ENCODE measurements around the gene NEDD4. TPM values are rescaled to one million over a fixed set of nuclear protein-coding genes. Genes with fewer than 3 reads are reported as not detected.

The NEDD4 gene
- total and polyA plus RNA-seq, 2 of the 4 experiments (the other 2 are of a cell fraction) = 27.4 to 80.7 TPM

DNA sequence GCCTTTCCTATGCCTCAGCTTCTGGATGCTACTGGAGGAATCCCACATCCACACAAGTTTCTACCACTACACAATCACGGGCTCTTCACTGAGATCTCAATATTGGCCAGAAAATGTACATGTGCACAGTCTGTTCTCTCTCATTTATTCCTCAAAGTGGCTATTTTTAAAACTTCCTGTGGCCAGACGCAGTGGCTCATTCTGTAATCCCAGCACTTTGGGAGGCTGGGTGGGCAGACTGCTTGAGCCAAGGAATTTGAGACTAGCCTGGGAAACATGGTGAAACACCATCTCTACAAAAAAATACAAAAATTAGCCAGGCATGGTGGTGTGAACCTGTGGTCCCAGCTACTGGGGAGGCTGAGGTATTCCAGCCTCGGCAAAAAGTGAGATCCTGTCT, 159.1 kb downstream of the NEDD4 start:
- no peak overlapping the region for H2BK120ac ChIP-seq (ENCODE audit: low read depth, low read length)
- H3K79me1 ChIP-seq (ENCODE audit: low read depth in 1 of 2, low read length in 2 of 2) = peaks cover 3 to 5% of the 10 kb centered on the region in 2 experiments; a peak in 2 of 4 replicates
- no peak overlapping the region for H4K91ac ChIP-seq (ENCODE audit: insufficient read depth, low read depth, low read length)
- WGBS, 2 experiments (ENCODE audit: extremely low coverage in 2 of 2, insufficient read length in 1 of 2) = no CpG with 5 or more reads among the region's 3 CpGs
- H3K4ac ChIP-seq (ENCODE audit: low read depth, low read length) = no peak overlapping the region
- H2BK5ac ChIP-seq (ENCODE audit: low read depth, low read length, poor library complexity, severe bottlenecking) = no peak overlapping the region
- H4K20me1 ChIP-seq (ENCODE audit: insufficient read depth, low read length) = no peaks in the 10 kb centered on the region
- ChIA-PET POLR2A (ENCODE audit: unreplicated experiment) (no interaction called here), CTCF (no interaction called here)
- H3K56ac ChIP-seq (ENCODE audit: extremely low read depth, insufficient read depth, low read length) = no peak overlapping the region
- dilution Hi-C loops (cut with HindIII; ENCODE audit: low sequenced_read_pairs, unreplicated experiment) (no loop called here), in situ Hi-C loops (cut with MboI; ENCODE audit: low sequenced_read_pairs) (no loop called here), intact Hi-C loops (cut with micrococcal nuclease) (no loop called here)
- no peak overlapping the region for H3K9ac ChIP-seq (ENCODE audit: low read depth, low read length)
- no peaks in the 10 kb centered on the region for H3K9me3 ChIP-seq (ENCODE audit: control insufficient read depth, insufficient read depth, low read length)
- H3K4me3 ChIP-seq (ENCODE audit: insufficient read depth, low read depth, low read length) = no peak overlapping the region
- no peak for TF ChIP-seq POLR2A (IDR thresholded peaks at IDR 0.05; ENCODE audit: low read depth, low read length)
- no peak for TF ChIP-seq CEBPB (IDR thresholded peaks at IDR 0.05; ENCODE audit: low read depth, low read length)
- TF ChIP-seq, protein P1, sequence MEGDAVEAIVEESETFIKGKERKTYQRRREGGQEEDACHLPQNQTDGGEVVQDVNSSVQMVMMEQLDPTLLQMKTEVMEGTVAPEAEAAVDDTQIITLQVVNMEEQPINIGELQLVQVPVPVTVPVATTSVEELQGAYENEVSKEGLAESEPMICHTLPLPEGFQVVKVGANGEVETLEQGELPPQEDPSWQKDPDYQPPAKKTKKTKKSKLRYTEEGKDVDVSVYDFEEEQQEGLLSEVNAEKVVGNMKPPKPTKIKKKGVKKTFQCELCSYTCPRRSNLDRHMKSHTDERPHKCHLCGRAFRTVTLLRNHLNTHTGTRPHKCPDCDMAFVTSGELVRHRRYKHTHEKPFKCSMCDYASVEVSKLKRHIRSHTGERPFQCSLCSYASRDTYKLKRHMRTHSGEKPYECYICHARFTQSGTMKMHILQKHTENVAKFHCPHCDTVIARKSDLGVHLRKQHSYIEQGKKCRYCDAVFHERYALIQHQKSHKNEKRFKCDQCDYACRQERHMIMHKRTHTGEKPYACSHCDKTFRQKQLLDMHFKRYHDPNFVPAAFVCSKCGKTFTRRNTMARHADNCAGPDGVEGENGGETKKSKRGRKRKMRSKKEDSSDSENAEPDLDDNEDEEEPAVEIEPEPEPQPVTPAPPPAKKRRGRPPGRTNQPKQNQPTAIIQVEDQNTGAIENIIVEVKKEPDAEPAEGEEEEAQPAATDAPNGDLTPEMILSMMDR (conservative IDR thresholded peaks at IDR 0.05; ENCODE audit: low read depth, low read length) = no peak
- TF ChIP-seq MXI1 (IDR thresholded peaks at IDR 0.05; ENCODE audit: borderline replicate concordance, low read depth, low read length) = no peak
- TF ChIP-seq, protein P2, sequence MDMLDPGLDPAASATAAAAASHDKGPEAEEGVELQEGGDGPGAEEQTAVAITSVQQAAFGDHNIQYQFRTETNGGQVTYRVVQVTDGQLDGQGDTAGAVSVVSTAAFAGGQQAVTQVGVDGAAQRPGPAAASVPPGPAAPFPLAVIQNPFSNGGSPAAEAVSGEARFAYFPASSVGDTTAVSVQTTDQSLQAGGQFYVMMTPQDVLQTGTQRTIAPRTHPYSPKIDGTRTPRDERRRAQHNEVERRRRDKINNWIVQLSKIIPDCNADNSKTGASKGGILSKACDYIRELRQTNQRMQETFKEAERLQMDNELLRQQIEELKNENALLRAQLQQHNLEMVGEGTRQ (IDR thresholded peaks at IDR 0.05; ENCODE audit: low read depth, low read length) = no peak
- no peak for TF ChIP-seq BHLHE40 (IDR thresholded peaks at IDR 0.05; ENCODE audit: low read depth, low read length)
- no peak for TF ChIP-seq RFX5 (IDR thresholded peaks at IDR 0.05; ENCODE audit: low read depth, low read length)
- no peak for TF ChIP-seq CHD1 (IDR thresholded peaks at IDR 0.05; ENCODE audit: low read depth, low read length)
- TF ChIP-seq MAZ (IDR thresholded peaks at IDR 0.05; ENCODE audit: borderline replicate concordance, low read depth, low read length) = no peak
- no peak overlapping the region for H2AK5ac ChIP-seq (ENCODE audit: low read depth, low read length)
- no peak overlapping the region for H3K4me2 ChIP-seq (ENCODE audit: low read depth, low read length)
- no peak overlapping the region for H3K14ac ChIP-seq (replicated peaks; ENCODE audit: low read depth, low read length)
- H3K36me3 ChIP-seq (ENCODE audit: control insufficient read depth, insufficient read depth, low read length) = peaks cover 35% of the 10 kb centered on the region
- H3K27me3 ChIP-seq (ENCODE audit: control insufficient read depth, insufficient read depth, low read length) = no peaks in the 10 kb centered on the region
- H2AFZ ChIP-seq (replicated peaks; ENCODE audit: low read length, poor library complexity) = no peak overlapping the region
- H4K5ac ChIP-seq (ENCODE audit: low read depth, low read length) = no peak overlapping the region
- no peak overlapping the region for H2BK15ac ChIP-seq (ENCODE audit: low read depth, low read length)
- no peak overlapping the region for H2BK20ac ChIP-seq (ENCODE audit: low read depth, low read length)
- H3K9me1 ChIP-seq (ENCODE audit: insufficient read depth, low read length) = peaks cover 2% of the 10 kb centered on the region; the same call in 1 of the 2 replicates
- H3K27ac ChIP-seq (ENCODE audit: insufficient read depth, low read length) = no peak overlapping the region
- DNase-seq (no peak), ATAC-seq (ENCODE audit: low read depth) (no peak)
- no peak overlapping the region for H4K8ac ChIP-seq (ENCODE audit: low read depth in 2 of 2, low read length in 2 of 2)
- BruUV-seq (replicated peaks) = no TSS peak
- H3K4me1 ChIP-seq (ENCODE audit: control insufficient read depth, insufficient read depth, low read length) = no peaks in the 10 kb centered on the region
- no peak overlapping the region for H2AK9ac ChIP-seq (replicated peaks; ENCODE audit: low read depth, low read length, poor library complexity)
- no peak overlapping the region for H3K18ac ChIP-seq (ENCODE audit: low read depth, low read length)
- H3K23ac ChIP-seq (ENCODE audit: low read depth, low read length) = no peak overlapping the region

Measured in IMR-90 (cell line).